Spleen (tissue), 11 donors: ENCODE measurements around the gene NARF. TPM values are rescaled to one million over a fixed set of nuclear protein-coding genes. Genes with fewer than 3 reads are reported as not detected.

Source experiments
- DNase-seq: peaks from one replicate; pipeline ENCODE4 v3.0.0-alpha.2; 2020
- H3K27ac ChIP-seq, 8 donors: fragments of 200-600 bp; sonication (generic) in 7 of 8; 1 replicate in 4 of 8; 2 replicates in 4 of 8; pipeline versions ENCODE4 v1.5.0 to v1.8.0; 2016 to 2021; ENCODE audit warnings: inconsistent platforms in 4 of 8, mild to moderate bottlenecking in 4 of 8, moderate library complexity in 1 of 8
- H3K27me3 ChIP-seq, 7 donors: fragments of 200-600 bp; sonication (generic) in 6 of 7; replicated peaks in 1 of 7; 1 replicate in 4 of 7; 2 replicates in 3 of 7; pipeline versions ENCODE4 v1.5.0 to v1.8.0; 2016 to 2021; ENCODE audit warnings: inconsistent platforms in 3 of 7, mild to moderate bottlenecking in 1 of 7
- H3K36me3 ChIP-seq, 6 donors: fragments of 200-600 bp; sonication (generic) in 5 of 6; 1 replicate in 4 of 6; 2 replicates in 2 of 6; pipeline versions ENCODE4 v1.5.0 to v1.8.0; 2016 to 2021; ENCODE audit warnings: inconsistent platforms in 2 of 6
- H3K4me1 ChIP-seq, 6 donors: fragments of 200-600 bp; sonication (generic) in 5 of 6; 1 replicate in 3 of 6; 2 replicates in 3 of 6; pipeline versions ENCODE4 v1.5.0 to v1.8.0; 2016 to 2021; ENCODE audit warnings: inconsistent platforms in 3 of 6
- H3K4me3 ChIP-seq, 8 donors: fragments of 200-600 bp; sonication (generic) in 7 of 8; 1 replicate in 4 of 8; 2 replicates in 4 of 8; pipeline versions ENCODE4 v1.5.0 to v1.8.0; 2016 to 2021; ENCODE audit warnings: inconsistent platforms in 4 of 8, mild to moderate bottlenecking in 4 of 8, moderate library complexity in 2 of 8
- H3K9me3 ChIP-seq, 8 donors: fragments of 200-600 bp; sonication (generic) in 7 of 8; 1 replicate in 4 of 8; 2 replicates in 4 of 8; pipeline versions ENCODE4 v1.5.0 to v1.8.0; 2016 to 2021; ENCODE audit warnings: inconsistent platforms in 4 of 8
- POLR2A ChIP-seq, 3 donors: fragments of 450-650 bp; IDR thresholded peaks; one replicate each; pipeline ENCODE4 v1.5.1; 2017; ENCODE audit warnings: antibody characterized with exemption in 3 of 3, mild to moderate bottlenecking in 1 of 3
- POLR2AphosphoS5 ChIP-seq, 3 donors: sonication (generic); formaldehyde crosslinking; IDR thresholded peaks; one replicate each; pipeline ENCODE4 v1.5.1; 2017; ENCODE audit warnings: antibody characterized with exemption in 3 of 3
- WGBS, 5 donors: extraction: QIAGEN DNeasy Blood & Tissue Kit in 3 of 5; methylation state at CpG; one replicate each; pipeline versions ENCODE4 v1.1.5 to v1.1.7; 2013 to 2018; 5-methylcytosine and 5-hydroxymethylcytosine counted together
- intact Hi-C: fragments of 100-400 bp; cut with DNase I; formaldehyde crosslinking; loops from one replicate; pipeline ENCODE4 v1.15.0; 2023; ENCODE audit warnings: low total_unique reads
- polyA plus RNA-seq, 3 donors: library from polyadenylated mRNA; stranded (reverse); fragments of 200-250 nt; gene quantifications; one replicate each; pipeline ENCODE4 v1.2.1, GENCODE V29; 2013
- total RNA-seq, 7 donors: library from RNA; depleted of rRNA in 3 of 7; stranded (reverse); fragments of >200 nt in 3 of 7; fragmentation: NEBNext Ultra II Directional in 4 of 7; extraction: Animal tissue kit (Norgen Biotek cat#: 25700) in 4 of 7; gene quantifications; one replicate each; pipeline versions ENCODE4 v1.1.0 to v1.2.1, GENCODE V29; 2016 to 2021
- TF ChIP-seq, protein P1 (sequence below), 11 experiments: fragments of 200-600 bp in 7 of 11; fragments of 450-650 bp in 4 of 11; sonication (generic) in 4 of 11; IDR thresholded peaks in 8 of 11; conservative IDR thresholded peaks in 3 of 11; 1 replicate in 7 of 11; 2 replicates in 4 of 11; pipeline versions ENCODE4 v1.4.0 to v1.8.0; 2016 to 2021; ENCODE audit warnings: antibody characterized with exemption in 11 of 11, inconsistent platforms in 4 of 11, mild to moderate bottlenecking in 1 of 11
- donor health status: healthy with polysubstance abuse.
- donor health status: DM: no; HTN: no; CAD: no; lungs with moderate emphysema.
- donor health status: DM: no; HTN: no; CAD: no.
- donor health status: Bipolar disorder and iron deficiency.
- donor health status: healthy.
- donor health status: DM: no; HTN: no; CAD: no.
- donor health status: DM: yes; HTN: yes; CAD: no.

NARF gene
- total and polyA plus RNA-seq, 10 donors = 59.5 to 127 (median 97.7) TPM

GRCh38 chr17:82527898-82528297, 69.4 kb downstream of the NARF start:
- intact Hi-C loops = no loop called here
- H3K4me3 ChIP-seq = no peak overlapping the region
- no peaks in the 10 kb centered on the region for H3K9me3 ChIP-seq
- H3K36me3 ChIP-seq = no peaks in the 10 kb centered on the region
- no peak overlapping the region for H3K27ac ChIP-seq
- TF ChIP-seq, protein P1, sequence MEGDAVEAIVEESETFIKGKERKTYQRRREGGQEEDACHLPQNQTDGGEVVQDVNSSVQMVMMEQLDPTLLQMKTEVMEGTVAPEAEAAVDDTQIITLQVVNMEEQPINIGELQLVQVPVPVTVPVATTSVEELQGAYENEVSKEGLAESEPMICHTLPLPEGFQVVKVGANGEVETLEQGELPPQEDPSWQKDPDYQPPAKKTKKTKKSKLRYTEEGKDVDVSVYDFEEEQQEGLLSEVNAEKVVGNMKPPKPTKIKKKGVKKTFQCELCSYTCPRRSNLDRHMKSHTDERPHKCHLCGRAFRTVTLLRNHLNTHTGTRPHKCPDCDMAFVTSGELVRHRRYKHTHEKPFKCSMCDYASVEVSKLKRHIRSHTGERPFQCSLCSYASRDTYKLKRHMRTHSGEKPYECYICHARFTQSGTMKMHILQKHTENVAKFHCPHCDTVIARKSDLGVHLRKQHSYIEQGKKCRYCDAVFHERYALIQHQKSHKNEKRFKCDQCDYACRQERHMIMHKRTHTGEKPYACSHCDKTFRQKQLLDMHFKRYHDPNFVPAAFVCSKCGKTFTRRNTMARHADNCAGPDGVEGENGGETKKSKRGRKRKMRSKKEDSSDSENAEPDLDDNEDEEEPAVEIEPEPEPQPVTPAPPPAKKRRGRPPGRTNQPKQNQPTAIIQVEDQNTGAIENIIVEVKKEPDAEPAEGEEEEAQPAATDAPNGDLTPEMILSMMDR (IDR thresholded peaks at IDR 0.05 in 8 of 11, conservative IDR thresholded peaks at IDR 0.05 in 3 of 11) = no peak
- TF ChIP-seq POLR2A (IDR thresholded peaks at IDR 0.05) (no peak), POLR2AphosphoS5 (IDR thresholded peaks at IDR 0.05) (no peak)
- WGBS, 5 donors = 79 to 93% (median 88%) methylated on average over 8 of the region's 8 CpGs
- H3K27me3 ChIP-seq = no peaks in the 10 kb centered on the region
- no peak for DNase-seq
- H3K4me1 ChIP-seq = peaks cover 34 to 100% (median 79%) of the 10 kb centered on the region in 6 donors

DNA sequence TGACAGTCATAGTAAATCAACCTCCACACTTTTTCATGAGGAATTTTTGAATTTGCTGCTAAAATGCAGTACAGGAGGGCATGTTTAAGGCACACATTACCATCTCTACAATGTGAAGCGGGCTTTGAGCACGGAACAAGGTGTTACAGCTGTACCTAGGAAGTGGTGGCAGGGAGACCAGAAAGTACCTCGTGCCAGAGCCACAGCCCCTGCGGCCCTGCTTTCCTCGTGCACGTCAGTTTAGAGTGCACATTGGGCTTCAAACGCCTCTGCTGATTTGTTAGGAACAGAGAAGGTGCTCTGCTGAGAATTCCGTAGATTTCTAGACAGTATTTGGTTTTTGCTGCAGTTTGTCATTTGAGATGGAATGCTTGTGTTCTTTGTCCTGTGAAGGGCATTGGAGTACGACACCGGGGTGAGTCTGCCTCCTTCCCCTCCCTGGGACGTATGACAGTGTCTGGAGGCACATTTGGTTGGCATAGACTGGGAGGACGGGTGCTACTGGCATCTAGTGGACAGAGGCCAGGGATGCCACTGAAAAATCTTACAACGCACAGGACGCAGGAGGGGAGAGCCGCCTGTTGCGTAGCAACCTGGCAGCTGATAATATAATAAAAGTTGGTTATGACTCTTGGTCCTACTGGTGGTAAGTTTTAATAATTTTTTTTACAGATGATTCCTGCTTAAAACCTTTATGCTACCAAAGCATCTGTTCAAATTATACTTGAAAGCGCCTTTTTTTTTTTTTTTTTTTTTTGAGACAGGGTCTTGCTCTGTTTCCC, 70.1 kb downstream of the NARF start:
- TF ChIP-seq, protein P1 (IDR thresholded peaks at IDR 0.05 in 8 of 11, conservative IDR thresholded peaks at IDR 0.05 in 3 of 11) = peak in 6 of 11 experiments; percentile 19 to 52 (median 33)
- no peak for TF ChIP-seq POLR2A (IDR thresholded peaks at IDR 0.05)
- peak in 1 of 3 donors; percentile 8 for TF ChIP-seq POLR2AphosphoS5 (IDR thresholded peaks at IDR 0.05)
- Histone ChIP-seq H3K36me3 (no peaks in the 10 kb centered on the region), H3K9me3 (no peaks in the 10 kb centered on the region), H3K4me1 (peaks cover 28 to 100% (median 78%) of the 10 kb centered on the region in 6 donors), H3K27ac (peak overlapping the region in 3 of 8 donors; percentile 8 to 30 (median 27)), H3K4me3 (no peak overlapping the region), H3K27me3 (no peaks in the 10 kb centered on the region)
- intact Hi-C loops = no loop called here
- no peak for DNase-seq
- 61 to 73% (median 67%) methylated on average over 17 of the region's 17 CpGs for WGBS, 5 donors

- H3K27me3 ChIP-seq = no peaks in the 10 kb centered on the region
- no peak overlapping the region for H3K27ac ChIP-seq
- no peaks in the 10 kb centered on the region for H3K36me3 ChIP-seq
- H3K9me3 ChIP-seq = no peaks in the 10 kb centered on the region
- 84 to 92% (median 91%) methylated on average over 9 of the region's 9 CpGs for WGBS, 5 donors
- H3K4me1 ChIP-seq = peaks cover 22 to 100% (median 77%) of the 10 kb centered on the region in 6 donors
- TF ChIP-seq, protein P1 (IDR thresholded peaks at IDR 0.05 in 8 of 11, conservative IDR thresholded peaks at IDR 0.05 in 3 of 11) = no peak
- TF ChIP-seq POLR2A (IDR thresholded peaks at IDR 0.05) (no peak), POLR2AphosphoS5 (IDR thresholded peaks at IDR 0.05) (no peak)
- no peak overlapping the region for H3K4me3 ChIP-seq
- DNase-seq = no peak
- intact Hi-C loops = no loop called here
Measured at GRCh38 chr17:82529914-82530300, 71.4 kb downstream of the NARF start.

GRCh38 chr17:82531431-82531881, 72.9 kb downstream of the NARF start:
- H3K27ac ChIP-seq = peak overlapping the region in 2 of 8 donors; percentile 1 to 8
- 85 to 91% (median 89%) methylated on average over 7 of the region's 7 CpGs for WGBS, 5 donors
- TF ChIP-seq, protein P1 (IDR thresholded peaks at IDR 0.05 in 8 of 11, conservative IDR thresholded peaks at IDR 0.05 in 3 of 11) = no peak
- TF ChIP-seq POLR2AphosphoS5 (IDR thresholded peaks at IDR 0.05) (no peak), POLR2A (IDR thresholded peaks at IDR 0.05) (no peak)
- H3K27me3 ChIP-seq = no peaks in the 10 kb centered on the region
- no peak for DNase-seq
- H3K4me3 ChIP-seq = no peak overlapping the region
- no peaks in the 10 kb centered on the region for H3K36me3 ChIP-seq
- H3K4me1 ChIP-seq = peaks cover 25 to 100% (median 80%) of the 10 kb centered on the region in 6 donors
- intact Hi-C loops = no loop called here
- no peaks in the 10 kb centered on the region for H3K9me3 ChIP-seq
